HG03457 (cell line): Measurements from ENCODE around the gene DDO.
"Not testable (repeated sequence)": the region's sequence is repeated elsewhere in the genome, so short reads cannot be mapped to it uniquely, and the experiment has no call there.

Experiments
- ATAC-seq: cut with Tn5 transposase; IDR thresholded peaks from one replicate; pipeline ENCODE4 v1.9.1; 2021; ENCODE audit warnings: moderate number of reproducible peaks; ENCODE audit not compliant: unreplicated experiment

DDO gene

DNA sequence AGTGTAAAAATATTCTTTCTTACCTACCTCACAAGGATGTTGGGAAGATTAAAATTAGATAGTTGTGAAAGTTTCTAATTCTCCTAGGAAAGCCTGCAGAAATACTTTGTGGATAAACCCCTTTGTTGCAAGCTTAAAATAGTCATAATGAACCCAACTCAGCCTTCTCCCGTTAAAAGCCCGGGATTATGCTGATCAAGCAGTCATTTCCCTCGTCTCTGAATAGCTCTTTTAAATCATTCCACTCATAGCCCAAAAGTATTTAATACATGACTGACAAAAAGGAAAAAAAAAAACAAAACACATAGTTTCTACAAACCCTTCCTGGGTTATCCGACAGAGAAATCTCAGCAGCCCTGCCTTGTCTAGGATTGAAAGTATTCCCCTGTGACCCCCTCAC, 46.3 kb downstream of the DDO start:
- no peak for ATAC-seq

DNA sequence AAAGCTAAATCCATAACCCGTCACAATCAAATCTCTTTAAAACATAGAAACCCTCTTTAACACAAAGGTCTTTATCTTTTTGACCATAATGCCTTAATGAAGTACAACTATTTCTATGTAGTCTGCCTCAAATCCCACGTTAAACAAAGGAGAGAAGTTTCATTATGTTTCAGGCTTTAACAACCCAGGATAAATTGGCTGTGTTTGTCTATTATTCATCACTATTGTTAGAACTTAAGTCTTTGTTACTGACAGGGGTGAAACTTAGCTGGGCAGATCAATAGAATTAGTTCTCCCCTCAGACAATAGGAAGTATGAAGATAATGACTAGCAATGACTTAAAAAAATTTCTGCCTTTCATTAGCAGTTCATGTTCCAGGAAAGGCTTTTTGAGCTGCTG, 47.1 kb downstream of the DDO start:
- ATAC-seq: no peak

DNA sequence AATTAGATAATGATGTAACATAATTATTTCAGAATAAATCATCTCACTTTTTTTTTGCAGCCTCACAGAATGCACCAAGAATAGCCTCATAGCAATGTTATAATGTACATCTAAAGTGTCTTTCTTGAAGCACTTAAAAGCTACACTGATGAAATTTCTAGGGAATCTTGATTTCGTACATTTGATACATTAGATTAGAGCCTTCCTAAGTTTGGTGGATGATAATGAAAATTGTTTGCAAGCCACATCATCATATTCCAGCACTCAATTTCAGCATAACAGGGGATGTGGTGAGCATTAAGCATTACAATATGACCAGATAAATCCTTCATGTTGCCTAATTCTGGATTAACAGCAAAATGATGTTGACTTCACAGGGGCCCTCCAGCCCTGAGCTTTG, 47.5 kb downstream of the DDO start:
- no peak for ATAC-seq

DNA sequence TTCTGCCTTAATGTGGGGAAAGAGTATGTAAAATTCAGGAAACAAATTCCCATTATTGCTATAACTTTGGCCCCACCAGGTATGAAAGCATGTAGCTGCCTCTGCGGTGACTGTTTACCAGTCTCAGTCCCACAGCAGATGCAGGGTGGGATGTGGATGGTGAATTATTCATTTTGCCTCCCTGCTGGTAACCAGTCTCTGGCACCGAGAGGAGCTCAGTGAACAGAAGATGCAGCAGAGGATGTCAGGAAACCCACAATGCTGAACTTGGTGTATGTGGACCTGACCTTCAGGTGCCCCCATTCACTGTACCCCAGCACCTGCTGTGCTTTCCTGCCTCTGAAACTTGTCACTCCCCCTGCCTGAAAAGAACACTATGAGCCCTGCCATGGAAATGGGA, 48.4 kb downstream of the DDO start:
- no peak for ATAC-seq

DNA sequence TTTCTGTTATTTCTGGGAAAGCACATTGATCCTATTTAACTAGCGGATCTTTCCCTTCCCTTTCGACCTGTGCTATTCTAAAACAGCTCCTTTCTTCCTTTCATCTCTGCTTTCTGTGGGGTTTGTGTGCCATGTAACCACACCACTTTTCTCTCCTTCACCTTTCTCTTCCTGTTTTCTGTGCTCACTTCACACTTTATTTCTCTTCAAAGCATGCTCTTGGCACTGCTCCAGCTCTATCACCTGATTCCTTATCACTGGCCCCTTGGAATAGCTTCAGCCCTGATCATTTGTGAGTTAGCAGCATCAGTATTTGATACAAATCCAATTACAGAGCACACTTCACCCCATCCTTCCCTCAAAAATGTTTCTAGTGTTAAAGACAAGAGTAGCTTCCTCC, 49.1 kb downstream of the DDO start:
- no peak for ATAC-seq

DNA sequence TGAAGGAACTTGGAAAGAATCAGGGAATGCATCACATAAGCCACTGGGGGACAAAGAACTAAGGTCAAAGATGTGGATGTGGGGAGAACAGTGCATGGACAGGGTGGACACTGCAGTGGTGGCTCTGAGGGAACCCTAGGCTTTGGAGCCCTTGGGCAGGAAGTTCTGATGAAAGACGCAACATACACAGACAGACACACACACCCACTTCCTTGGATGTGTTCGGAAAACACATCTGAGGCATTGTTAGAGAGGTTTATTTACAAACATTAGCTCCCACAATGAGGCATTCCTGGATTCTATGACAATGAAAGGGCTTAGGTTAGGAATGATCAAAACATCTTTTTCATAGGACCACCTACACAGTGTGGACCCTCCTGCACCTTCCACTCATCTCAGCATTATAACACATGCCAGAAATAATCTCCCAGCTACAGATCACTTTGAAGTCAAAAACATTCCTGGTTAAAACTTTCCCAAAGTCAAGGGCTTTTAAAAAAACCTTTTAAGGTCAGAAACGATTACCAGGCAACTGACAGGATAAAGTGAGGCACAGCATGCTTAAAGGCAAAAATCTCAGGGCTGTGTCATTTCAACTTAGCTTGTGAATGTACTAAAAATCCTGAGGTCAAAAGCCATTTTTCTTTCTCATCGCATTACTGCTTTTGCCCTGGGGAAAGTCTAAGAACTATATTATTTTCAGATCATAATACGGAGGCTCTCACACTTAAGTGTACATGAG, 50.8 kb downstream of the DDO start:
- ATAC-seq: no peak

DNA sequence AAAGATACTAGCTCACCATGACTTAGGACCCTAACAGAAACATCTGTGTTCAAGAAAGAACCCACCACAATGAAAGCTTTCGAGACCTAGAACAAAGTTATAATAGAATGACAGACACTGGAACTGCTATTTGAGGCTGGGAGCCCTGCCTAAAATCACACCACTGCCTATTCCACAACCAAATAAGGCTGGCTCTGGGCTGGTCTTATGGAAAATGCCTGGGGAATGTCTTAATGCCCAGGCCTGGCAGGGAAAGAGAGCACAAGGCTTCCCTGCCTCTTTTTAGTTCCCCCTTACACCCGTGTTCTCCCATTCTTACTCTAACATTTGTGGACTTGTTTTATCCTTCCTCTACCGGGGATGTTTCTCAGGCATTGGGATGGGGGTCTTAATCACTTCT, 51.6 kb downstream of the DDO start:
- ATAC-seq: no peak

DNA sequence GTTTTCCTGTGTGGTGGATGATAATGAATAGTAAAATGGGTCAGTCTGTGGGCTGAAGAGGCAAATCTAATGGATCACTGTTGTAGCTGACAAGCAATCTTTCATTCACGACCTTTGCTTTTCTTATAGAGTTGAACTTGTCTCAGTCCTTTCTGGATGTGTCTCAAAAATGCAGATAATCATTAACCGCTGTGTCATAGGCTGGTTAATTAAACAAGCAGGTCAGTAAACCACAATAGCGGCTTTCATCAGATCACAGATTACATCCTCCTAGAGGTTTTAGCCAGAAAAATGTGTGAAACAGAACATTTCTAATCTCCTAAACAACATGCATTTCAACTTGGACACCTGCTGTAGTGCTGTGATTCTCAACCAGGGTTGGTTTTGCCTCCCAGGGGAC, 54.7 kb downstream of the DDO start:
- no peak for ATAC-seq

DNA sequence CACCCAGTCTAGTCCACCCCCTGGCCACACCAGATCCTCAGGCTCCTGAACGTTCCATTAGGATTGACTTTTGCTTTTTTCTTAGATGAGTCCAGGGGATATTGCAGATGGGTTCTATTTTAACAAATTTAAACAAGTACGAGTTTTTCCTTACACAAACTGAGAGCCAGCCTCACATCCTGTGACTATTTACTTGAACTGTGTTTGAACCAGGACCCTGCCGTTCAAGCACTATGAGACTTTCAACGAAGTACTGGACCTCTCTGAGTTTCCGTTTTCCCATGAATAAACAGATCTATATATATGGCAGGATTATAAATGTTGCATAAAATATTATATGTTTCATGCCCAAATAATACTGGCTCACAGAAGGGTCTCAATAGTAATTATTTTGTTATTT, 55.8 kb downstream of the DDO start:
- no peak for ATAC-seq

DNA sequence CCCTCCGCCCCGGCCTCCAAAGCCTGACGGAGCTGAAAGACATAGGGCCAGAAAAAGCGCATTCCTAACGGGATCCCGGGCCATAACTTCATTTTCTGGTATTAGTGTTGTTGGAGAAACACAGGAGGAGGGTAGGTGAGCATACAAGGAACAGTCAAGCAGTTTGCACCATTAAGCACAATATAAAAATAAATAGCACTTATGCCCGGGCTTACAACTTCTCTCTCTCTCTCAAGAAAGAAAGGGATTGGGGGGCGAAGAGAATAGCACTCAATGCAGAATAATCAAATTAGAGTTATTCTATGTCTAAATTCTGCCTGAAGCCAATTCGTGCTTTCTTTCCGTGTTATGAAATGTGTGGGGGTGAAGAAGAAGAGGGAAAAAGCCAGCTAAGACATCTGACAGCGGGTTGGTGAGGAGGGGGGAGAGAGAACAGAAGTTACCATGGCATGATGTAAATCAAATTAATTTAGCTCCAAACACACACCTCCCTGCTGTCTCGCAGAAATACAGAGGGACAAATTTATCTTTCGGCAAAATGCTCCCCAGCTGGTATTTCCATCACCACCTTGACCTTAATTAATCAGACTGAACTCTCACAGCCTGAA, 56.7 kb downstream of the DDO start:
- no peak for ATAC-seq

DNA sequence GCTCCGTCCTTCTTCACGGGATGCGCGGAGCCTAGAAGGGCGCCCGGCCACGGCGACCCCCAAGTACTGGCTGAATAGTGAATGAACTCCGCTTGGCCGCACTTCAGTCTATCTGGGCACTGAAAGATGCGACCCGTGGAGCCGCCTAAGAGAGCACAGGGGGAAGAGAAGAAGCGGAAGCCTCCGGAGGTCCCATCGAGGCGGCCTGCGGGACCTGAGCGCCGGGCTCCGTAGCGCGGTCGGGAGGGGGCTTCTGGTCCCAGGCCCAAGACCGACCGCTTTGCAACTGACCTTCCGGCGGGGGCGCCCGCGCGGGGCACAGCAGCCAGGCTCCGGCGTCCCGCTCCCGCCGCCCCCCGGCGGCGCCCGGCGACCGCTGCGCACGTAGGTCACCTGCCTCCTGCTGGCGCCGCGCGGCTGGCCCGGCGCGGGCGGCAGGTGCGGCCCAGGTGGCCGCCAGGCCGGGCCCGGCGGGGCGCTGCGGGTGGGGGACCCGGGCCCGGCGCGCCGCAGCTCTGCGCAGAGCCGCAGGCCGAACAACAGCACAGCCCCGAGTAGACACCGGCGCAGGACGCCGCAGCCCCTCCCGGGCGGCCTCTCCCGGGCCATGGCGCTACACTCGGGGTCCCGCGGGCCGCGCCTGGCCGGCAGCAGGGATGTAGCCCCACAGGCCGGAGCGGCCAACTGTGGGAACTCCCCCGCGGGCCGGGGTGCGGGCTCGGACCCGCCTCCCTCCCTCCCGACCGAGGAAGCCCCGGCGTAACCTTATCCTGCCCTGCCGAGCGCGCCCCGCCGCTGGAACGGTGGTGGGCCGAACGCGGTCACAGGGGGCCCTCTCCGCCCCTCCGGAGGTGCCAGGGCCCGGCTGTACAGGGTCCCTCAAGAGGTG, 57.5 kb downstream of the DDO start, which contains the start of gene METTL24:
METTL24 (minus strand) TSS at position 686 of the 889 bp plus-strand sequence; CDS start at position 609, 77 bp downstream.
- ATAC-seq: no peak

DNA sequence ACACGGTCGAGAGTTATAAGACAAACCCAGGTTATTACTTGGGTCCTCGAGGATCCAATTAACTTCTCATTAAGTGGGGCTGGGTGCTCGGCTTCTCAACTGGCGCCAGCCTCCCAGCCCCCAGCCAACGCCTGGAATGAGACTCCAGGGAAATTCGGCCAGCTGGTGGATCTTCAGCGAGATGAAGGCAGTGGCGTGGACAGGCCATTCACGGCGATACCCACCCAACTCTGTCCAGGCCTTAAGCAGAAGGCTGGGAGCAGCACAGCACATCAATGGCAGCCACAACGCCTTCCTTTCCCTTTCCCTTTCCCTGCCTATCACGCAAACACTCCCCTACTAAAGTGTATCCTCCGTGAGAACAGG, 58.1 kb downstream of the DDO start:
- no peak for ATAC-seq

DNA sequence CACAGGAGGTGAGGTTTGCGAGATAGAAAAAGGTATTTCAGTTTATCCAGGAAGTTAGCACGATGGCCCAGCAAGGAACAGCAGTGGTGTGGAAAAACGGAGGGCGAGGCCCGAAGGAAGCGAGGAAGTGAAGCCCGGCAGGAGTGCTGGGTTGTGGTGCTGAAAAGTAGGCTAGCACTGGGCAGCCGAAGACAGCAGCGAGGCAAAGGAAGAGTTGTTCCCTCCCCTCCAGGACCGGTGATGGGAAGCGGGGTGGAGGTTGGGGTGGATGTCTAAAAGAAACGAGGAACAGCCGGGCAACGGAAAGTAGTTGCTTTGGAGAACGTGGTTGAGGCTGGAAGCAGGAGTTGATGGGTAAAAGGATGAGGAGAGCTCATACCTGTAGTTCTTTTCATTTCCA, 58.6 kb downstream of the DDO start:
- ATAC-seq: no peak

DNA sequence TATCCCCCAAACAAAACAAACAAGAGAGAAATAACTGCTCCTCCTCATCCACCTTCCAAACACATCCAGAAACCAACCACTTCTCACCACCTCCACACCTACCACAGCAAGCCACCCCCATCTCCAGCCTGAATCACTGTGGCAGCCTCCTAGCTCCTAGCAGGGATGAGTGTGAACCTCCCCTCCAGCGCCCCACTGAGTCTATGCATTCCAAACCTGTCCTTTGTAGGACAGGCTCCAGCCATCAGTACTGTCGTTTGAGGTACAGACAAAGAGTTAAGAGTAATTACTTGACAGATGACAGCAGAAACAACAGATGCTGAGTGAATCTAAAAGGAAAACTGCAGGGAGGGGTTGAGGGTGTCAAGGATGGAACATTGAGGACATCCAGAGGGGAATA, 59.6 kb downstream of the DDO start:
- ATAC-seq: no peak

DNA sequence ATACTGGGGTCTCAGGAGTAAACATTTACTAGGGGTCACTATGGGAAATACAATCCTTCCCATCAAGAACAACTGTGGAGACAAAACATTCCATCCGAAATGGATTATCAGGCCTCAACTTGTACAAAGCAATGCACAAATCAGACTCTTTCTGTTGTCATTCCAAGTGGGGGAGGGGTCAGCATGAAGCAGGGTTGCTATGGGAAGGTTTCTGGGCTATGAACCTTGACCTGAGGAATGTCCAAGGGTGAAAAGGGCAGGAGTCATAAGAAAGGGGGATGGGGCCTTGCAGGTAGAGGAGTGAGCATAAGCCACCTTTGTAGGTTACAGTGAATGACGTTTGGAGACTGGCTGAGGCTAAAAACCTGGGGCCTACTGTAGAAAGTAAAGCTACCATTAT, 60.4 kb downstream of the DDO start:
- no peak for ATAC-seq

DNA sequence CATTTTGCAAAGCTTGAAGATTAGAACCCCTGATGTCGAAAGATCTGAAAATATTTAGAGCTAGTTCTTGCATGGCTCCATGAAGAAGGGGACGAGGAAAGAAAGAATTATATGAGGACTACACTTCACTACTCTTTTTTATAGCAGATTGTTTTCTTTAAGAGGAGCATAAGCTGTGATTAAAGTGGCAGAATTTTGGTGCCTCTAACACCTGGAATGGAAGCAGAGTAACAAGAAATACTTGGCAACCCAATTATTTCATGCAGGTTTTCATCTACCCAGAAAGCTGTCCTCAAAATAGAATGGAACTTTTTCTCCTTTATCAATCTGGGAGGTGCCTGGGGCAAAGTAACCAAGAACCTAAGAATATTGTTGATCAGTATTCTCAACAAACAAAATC, 61.2 kb downstream of the DDO start:
- ATAC-seq: no peak

DNA sequence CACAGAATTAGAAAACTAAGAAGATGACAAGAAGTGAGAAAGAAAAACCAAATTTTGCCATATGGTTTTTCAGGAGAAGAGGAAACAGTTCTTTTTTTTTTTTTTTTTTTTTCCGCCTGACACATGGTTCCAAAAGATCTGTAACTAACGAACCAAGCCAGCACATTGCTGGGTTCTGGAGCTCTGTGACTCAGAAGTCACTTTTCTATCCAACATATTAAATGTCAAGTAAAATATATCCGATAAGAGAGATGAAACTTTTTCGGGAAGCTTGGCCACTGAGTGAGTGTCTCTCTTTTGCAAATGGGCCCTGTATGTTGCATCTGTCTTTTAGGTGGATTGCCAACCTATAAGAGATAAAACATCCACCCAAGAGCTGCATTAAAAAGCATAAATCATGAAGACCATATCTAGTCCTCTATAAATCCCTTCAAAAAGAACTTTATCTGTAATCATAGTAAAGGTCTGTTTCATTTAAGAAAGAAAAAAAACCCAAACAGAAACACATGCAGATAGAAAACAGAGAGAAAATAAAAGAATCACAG, 61.8 kb downstream of the DDO start:
- no peak for ATAC-seq

DNA sequence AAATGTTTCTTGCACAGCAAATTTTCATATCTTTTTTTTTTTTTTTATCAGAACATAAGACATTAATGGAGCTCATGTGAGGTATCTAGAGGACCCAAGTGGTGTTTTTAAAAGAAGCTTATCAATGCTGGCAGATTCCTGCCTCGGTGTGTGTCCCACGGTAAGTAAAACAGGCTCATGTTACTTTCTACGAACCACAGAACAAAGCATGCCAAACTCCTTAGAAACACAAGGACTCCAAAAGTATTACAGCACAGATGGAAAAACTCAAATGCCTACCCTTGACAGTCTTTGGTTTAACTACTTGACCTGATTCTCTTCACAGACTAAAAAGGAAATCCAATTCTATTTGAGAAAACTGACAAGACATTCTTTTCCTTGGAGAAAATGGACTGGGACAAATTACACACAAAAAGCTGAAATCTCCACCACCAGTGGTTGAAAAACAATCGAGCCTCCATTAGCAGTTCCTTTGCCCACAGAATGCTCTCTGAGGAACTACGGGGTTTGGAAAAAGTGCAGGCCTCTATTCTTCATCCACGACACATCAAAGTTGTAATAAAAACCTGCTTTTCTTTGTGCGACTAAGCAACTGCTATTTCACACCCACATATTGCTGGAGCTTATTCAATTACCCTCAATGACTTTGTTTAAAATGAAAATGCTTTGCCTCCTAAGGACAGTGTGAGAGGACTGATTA, 62.7 kb downstream of the DDO start:
- no peak for ATAC-seq

DNA sequence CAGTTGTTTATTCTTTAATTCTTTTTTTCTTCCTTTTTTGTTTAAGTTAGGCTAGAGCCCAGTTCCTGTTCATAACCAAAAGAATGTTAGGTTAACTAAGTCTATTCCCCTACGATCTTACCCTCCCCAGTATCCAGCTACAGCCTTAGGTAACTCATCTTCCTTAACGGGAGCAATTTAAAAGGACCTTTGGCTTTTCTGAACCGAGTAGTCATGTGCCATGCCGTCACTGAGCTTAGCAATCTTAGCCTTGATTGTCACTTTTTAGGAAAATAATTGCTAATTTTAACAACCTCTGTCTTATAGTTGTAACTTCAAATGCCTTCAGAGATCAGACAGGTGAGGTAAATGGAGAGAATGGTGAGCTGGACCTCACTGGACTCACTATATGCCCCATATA, 63.4 kb downstream of the DDO start:
- ATAC-seq: no peak

DNA sequence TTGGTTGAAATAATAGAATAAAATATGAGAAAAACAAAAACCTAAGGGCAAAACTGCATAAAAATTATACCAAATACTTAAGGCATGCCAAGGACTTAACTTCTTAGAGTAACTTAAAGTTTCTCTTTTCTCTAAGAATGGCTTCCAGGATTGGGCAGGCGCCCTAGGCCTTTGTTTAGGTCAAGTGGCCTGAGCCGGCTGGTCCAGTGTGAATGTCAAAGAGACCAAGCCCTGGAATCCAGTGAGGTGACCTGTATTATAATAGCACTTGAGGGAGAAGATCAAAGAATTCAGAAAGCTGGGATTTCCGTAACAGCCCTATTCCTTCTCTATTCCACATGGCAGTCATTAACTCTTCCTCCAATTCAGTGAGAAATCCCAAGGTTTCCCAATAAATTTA, 63.8 kb downstream of the DDO start:
- no peak for ATAC-seq

DNA sequence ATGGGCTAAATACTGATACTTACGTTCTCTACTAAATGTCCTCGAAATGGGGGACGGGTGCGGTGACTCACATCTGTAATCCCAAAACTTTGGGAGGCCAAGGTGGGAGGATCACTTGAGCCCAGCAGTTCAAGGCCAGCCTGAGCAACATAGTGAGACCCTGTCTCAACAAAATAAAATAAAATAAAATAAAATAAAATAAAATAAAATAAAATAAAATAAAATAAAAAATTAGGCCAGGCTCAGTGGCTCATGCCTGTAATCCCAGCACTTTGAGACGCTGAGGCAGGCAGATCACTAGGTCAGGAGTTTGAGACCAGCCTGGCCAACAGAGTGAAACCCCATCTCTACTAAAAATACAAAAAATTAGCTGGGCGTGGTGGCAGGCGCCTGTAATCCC, 64.8 kb downstream of the DDO start:
- ATAC-seq: not testable (repeated sequence)
